GM19468 (cell line): ENCODE results near the gene PRKN.

ENCODE experiments used
- ATAC-seq: cut with Tn5 transposase; IDR thresholded peaks from one replicate; pipeline ENCODE4 v1.9.1; 2021; ENCODE audit warnings: mild to moderate bottlenecking, moderate library complexity, moderate number of reproducible peaks; ENCODE audit not compliant: unreplicated experiment; ENCODE audit errors: extremely low read depth

Gene PRKN

GRCh38 chr6:161463071-161463470 is 1264.5 kb downstream of the PRKN start:
- no peak for ATAC-seq

GRCh38 chr6:161462148-161462547 is 1265.4 kb downstream of the PRKN start:
- no peak for ATAC-seq

GRCh38 chr6:161459008-161459615 is 1268.5 kb downstream of the PRKN start:
- ATAC-seq, result no peak

GRCh38 chr6:161458201-161458951 is 1269.2 kb downstream of the PRKN start:
- no peak for ATAC-seq

GRCh38 chr6:161455848-161456247 is 1271.7 kb downstream of the PRKN start:
- ATAC-seq, result no peak

- ATAC-seq, result no peak
Measured at GRCh38 chr6:161453558-161453957, 1274.0 kb downstream of the PRKN start.

- ATAC-seq, result no peak
Measured at GRCh38 chr6:161452241-161452640, 1275.3 kb downstream of the PRKN start.

- no peak for ATAC-seq
Measured at GRCh38 chr6:161449521-161449920, 1278.0 kb downstream of the PRKN start.

- ATAC-seq, result no peak
Measured at GRCh38 chr6:161446949-161447348, 1280.6 kb downstream of the PRKN start.

GRCh38 chr6:161446296-161446925 is 1281.2 kb downstream of the PRKN start:
- no peak for ATAC-seq

GRCh38 chr6:161445021-161445799 is 1282.4 kb downstream of the PRKN start:
- ATAC-seq, result no peak

GRCh38 chr6:161444464-161444863 is 1283.1 kb downstream of the PRKN start:
- ATAC-seq, result no peak

- no peak for ATAC-seq
Measured at GRCh38 chr6:161443848-161444247, 1283.7 kb downstream of the PRKN start.

GRCh38 chr6:161442420-161442819 is 1285.1 kb downstream of the PRKN start:
- no peak for ATAC-seq

- ATAC-seq, result no peak
Measured at GRCh38 chr6:161440299-161440698, 1287.3 kb downstream of the PRKN start.

GRCh38 chr6:161439093-161439492 is 1288.5 kb downstream of the PRKN start:
- ATAC-seq, result no peak

- no peak for ATAC-seq
Measured at GRCh38 chr6:161438430-161439030, 1289.0 kb downstream of the PRKN start.

GRCh38 chr6:161437851-161438250 is 1289.7 kb downstream of the PRKN start:
- ATAC-seq, result no peak

GRCh38 chr6:161436106-161436876 is 1291.3 kb downstream of the PRKN start:
- ATAC-seq, result no peak

- ATAC-seq, result no peak
Measured at GRCh38 chr6:161435748-161436070, 1291.9 kb downstream of the PRKN start.
